ENCODE data around the gene SIDT1.

The SIDT1 gene

GRCh38 chr3:113638910-113639309 lies 106.6 kb downstream of the SIDT1 start:
- no peak for DNase-seq

GRCh38 chr3:113643583-113643982 lies 111.2 kb downstream of the SIDT1 start:
- DNase-seq: no peak

GRCh38 chr3:113648524-113648923 lies 116.2 kb downstream of the SIDT1 start:
- no peak for DNase-seq

GRCh38 chr3:113649174-113649845 lies 117.0 kb downstream of the SIDT1 start:
- no peak for DNase-seq

GRCh38 chr3:113654310-113654709 lies 122.0 kb downstream of the SIDT1 start:
- no peak for DNase-seq

GRCh38 chr3:113654851-113655250 lies 122.5 kb downstream of the SIDT1 start:
- no peak for DNase-seq

GRCh38 chr3:113658107-113658506 lies 125.8 kb downstream of the SIDT1 start:
- DNase-seq: no peak

GRCh38 chr3:113659101-113659541 lies 126.8 kb downstream of the SIDT1 start:
- no peak for DNase-seq

- DNase-seq: no peak
Observed at GRCh38 chr3:113659996-113660395, 127.6 kb downstream of the SIDT1 start.

GRCh38 chr3:113660458-113660857 lies 128.1 kb downstream of the SIDT1 start:
- no peak for DNase-seq

- no peak for DNase-seq
Observed at GRCh38 chr3:113660896-113661295, 128.5 kb downstream of the SIDT1 start.

GRCh38 chr3:113662824-113663223 lies 130.5 kb downstream of the SIDT1 start:
- DNase-seq: no peak

GRCh38 chr3:113663324-113663750 lies 131.0 kb downstream of the SIDT1 start:
- DNase-seq: no peak

- no peak for DNase-seq
Observed at GRCh38 chr3:113663761-113664160, 131.4 kb downstream of the SIDT1 start.

- DNase-seq: no peak
Observed at GRCh38 chr3:113664523-113665094, 132.3 kb downstream of the SIDT1 start.

GRCh38 chr3:113668015-113668414 lies 135.7 kb downstream of the SIDT1 start:
- no peak for DNase-seq

GRCh38 chr3:113673593-113673992 lies 141.2 kb downstream of the SIDT1 start:
- DNase-seq: no peak

GRCh38 chr3:113676261-113676660 lies 143.9 kb downstream of the SIDT1 start:
- no peak for DNase-seq

- DNase-seq: no peak
Observed at GRCh38 chr3:113677737-113678136, 145.4 kb downstream of the SIDT1 start.

GRCh38 chr3:113678773-113679172 lies 146.4 kb downstream of the SIDT1 start:
- no peak for DNase-seq
